Measurements from ENCODE around the gene DCANP1.

DCANP1 gene

GRCh38 chr5:135478938-135479337 lies 31.8 kb upstream of the DCANP1 start:
- no peak for DNase-seq

GRCh38 chr5:135477613-135478066 lies 30.5 kb upstream of the DCANP1 start:
- DNase-seq: no peak

GRCh38 chr5:135476615-135477581 lies 29.8 kb upstream of the DCANP1 start:
- DNase-seq: no peak

GRCh38 chr5:135473956-135474670 lies 27.0 kb upstream of the DCANP1 start:
- no peak for DNase-seq

- DNase-seq: no peak
Measured at GRCh38 chr5:135472141-135472540, 25.0 kb upstream of the DCANP1 start.

- DNase-seq: no peak
Measured at GRCh38 chr5:135471726-135472125, 24.6 kb upstream of the DCANP1 start.

- DNase-seq: no peak
Measured at GRCh38 chr5:135469911-135470310, 22.8 kb upstream of the DCANP1 start.

GRCh38 chr5:135468541-135468940 lies 21.4 kb upstream of the DCANP1 start:
- no peak for DNase-seq

- DNase-seq: no peak
Measured at GRCh38 chr5:135467871-135468485, 20.8 kb upstream of the DCANP1 start.

GRCh38 chr5:135467051-135467625 lies 20.0 kb upstream of the DCANP1 start:
- no peak for DNase-seq

GRCh38 chr5:135466178-135467050 lies 19.3 kb upstream of the DCANP1 start:
- no peak for DNase-seq

- no peak for DNase-seq
Measured at GRCh38 chr5:135465391-135466122, 18.4 kb upstream of the DCANP1 start.

- peak; percentile 31 for DNase-seq
Measured at GRCh38 chr5:135462304-135462703, 15.2 kb upstream of the DCANP1 start.

- DNase-seq: no peak
Measured at GRCh38 chr5:135461481-135462151, 14.5 kb upstream of the DCANP1 start.

- no peak for DNase-seq
Measured at GRCh38 chr5:135460246-135461033, 13.3 kb upstream of the DCANP1 start.

- no peak for DNase-seq
Measured at GRCh38 chr5:135458921-135459331, 11.8 kb upstream of the DCANP1 start.

GRCh38 chr5:135458356-135458755 lies 11.2 kb upstream of the DCANP1 start:
- DNase-seq: no peak

- peak; percentile 6 for DNase-seq
Measured at GRCh38 chr5:135457424-135458071, 10.4 kb upstream of the DCANP1 start.
